ENCODE results near the gene DLX6. TPM values are rescaled to one million over a fixed set of nuclear protein-coding genes. Genes with fewer than 3 reads are reported as not detected.

DLX6 gene
- total RNA-seq, 4 donors from 2014 or later = 0.59 to 5.0 (median 1.6) TPM

GRCh38 chr7:96986901-96987300 lies 18.5 kb upstream of the DLX6 start:
- intact Hi-C loops (cut with DNase I; ENCODE audit: low total_unique reads) = no loop called here

GRCh38 chr7:96987719-96988118 lies 17.6 kb upstream of the DLX6 start:
- DNase-seq (ENCODE audit: low spot score in 2 of 2) = no peak
- no peak overlapping the region for H3K4me3 ChIP-seq (ENCODE audit: low read depth, poor library complexity, severe bottlenecking)
- intact Hi-C loops (cut with DNase I; ENCODE audit: low total_unique reads) = no loop called here
- TF ChIP-seq POLR2A (IDR thresholded peaks at IDR 0.05) = no peak
- TF ChIP-seq, protein P1, sequence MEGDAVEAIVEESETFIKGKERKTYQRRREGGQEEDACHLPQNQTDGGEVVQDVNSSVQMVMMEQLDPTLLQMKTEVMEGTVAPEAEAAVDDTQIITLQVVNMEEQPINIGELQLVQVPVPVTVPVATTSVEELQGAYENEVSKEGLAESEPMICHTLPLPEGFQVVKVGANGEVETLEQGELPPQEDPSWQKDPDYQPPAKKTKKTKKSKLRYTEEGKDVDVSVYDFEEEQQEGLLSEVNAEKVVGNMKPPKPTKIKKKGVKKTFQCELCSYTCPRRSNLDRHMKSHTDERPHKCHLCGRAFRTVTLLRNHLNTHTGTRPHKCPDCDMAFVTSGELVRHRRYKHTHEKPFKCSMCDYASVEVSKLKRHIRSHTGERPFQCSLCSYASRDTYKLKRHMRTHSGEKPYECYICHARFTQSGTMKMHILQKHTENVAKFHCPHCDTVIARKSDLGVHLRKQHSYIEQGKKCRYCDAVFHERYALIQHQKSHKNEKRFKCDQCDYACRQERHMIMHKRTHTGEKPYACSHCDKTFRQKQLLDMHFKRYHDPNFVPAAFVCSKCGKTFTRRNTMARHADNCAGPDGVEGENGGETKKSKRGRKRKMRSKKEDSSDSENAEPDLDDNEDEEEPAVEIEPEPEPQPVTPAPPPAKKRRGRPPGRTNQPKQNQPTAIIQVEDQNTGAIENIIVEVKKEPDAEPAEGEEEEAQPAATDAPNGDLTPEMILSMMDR (IDR thresholded peaks at IDR 0.05) = no peak

More at GRCh38 chr7:96986901-96987300, 18.5 kb upstream of the DLX6 start:
- DNase-seq (ENCODE audit: low spot score in 2 of 2) = no peak
- TF ChIP-seq POLR2A (IDR thresholded peaks at IDR 0.05) = no peak
- TF ChIP-seq, protein P1 (IDR thresholded peaks at IDR 0.05) = no peak
- H3K4me3 ChIP-seq (ENCODE audit: low read depth, poor library complexity, severe bottlenecking) = no peak overlapping the region
- WGBS, 2 donors = 83 to 88% methylated on average over 1 of the region's 1 CpG

- 22 to 23% methylated on average over 17 to 20 of the region's 22 CpGs for WGBS, 2 donors
- no peak overlapping the region for H3K4me3 ChIP-seq (ENCODE audit: low read depth, poor library complexity, severe bottlenecking)
- TF ChIP-seq, protein P1 (IDR thresholded peaks at IDR 0.05) = no peak
- TF ChIP-seq POLR2A (IDR thresholded peaks at IDR 0.05) = no peak
- DNase-seq (ENCODE audit: low spot score in 2 of 2) = no peak
- intact Hi-C loops (cut with DNase I; ENCODE audit: low total_unique reads) = no loop called here
These were observed 16.0 kb upstream of the DLX6 start for GRCh38 chr7:96989241-96989858.

GRCh38 chr7:96989859-96990317 lies 15.5 kb upstream of the DLX6 start:
- intact Hi-C loops (cut with DNase I; ENCODE audit: low total_unique reads) = no loop called here
- H3K4me3 ChIP-seq (ENCODE audit: low read depth, poor library complexity, severe bottlenecking) = no peak overlapping the region
- WGBS, 2 donors = 28 to 43% methylated on average over 8 of the region's 8 CpGs
- no peak for DNase-seq (ENCODE audit: low spot score in 2 of 2)
- TF ChIP-seq, protein P1 (IDR thresholded peaks at IDR 0.05) = no peak
- no peak for TF ChIP-seq POLR2A (IDR thresholded peaks at IDR 0.05)

- intact Hi-C loops (cut with DNase I; ENCODE audit: low total_unique reads) = no loop called here
- H3K4me3 ChIP-seq (ENCODE audit: low read depth, poor library complexity, severe bottlenecking) = no peak overlapping the region
- DNase-seq (ENCODE audit: low spot score in 2 of 2) = no peak
- 19 to 21% methylated on average over 13 of the region's 13 CpGs for WGBS, 2 donors
- TF ChIP-seq, protein P1 (IDR thresholded peaks at IDR 0.05) = no peak
- TF ChIP-seq POLR2A (IDR thresholded peaks at IDR 0.05) = no peak
These were observed 13.7 kb upstream of the DLX6 start for GRCh38 chr7:96991546-96992191.

All from lower leg skin (tissue), 4 donors.